Measurements from ENCODE around the gene F13A1. TPM values are rescaled to one million over a fixed set of nuclear protein-coding genes. Genes with fewer than 3 reads are reported as not detected.

F13A1 gene
- total RNA-seq, 4 donors from 2014 or later: 9.7 to 32.7 (median 17.2) TPM

DNA sequence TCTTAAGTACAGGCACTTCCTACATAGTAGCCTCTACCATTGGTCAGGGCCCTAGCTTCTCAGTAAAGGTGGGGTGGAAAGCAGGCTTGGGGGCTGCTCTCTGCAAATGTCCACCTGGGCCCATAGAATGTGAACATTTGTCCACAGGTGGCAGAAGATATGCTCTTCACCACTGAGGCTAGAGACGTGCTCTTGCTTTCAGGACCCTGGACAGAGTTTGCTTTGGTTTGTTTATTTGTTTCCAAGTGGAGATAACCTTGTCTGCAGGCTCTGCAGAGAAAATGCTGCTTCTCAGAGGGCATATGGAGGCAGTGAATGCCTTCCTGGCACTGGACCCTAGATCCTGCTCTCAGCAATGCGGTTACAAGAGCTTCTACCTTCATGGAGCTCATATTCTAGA, 129.0 kb downstream of the F13A1 start:
- H3K27me3 ChIP-seq: peaks cover 3% of the 10 kb centered on the region
- no peaks in the 10 kb centered on the region for H3K9me3 ChIP-seq
- no peaks in the 10 kb centered on the region for H3K4me1 ChIP-seq
- H3K27ac ChIP-seq: no peak overlapping the region
- DNase-seq (ENCODE audit: low spot score in 2 of 2): no peak
- no peak overlapping the region for H3K4me3 ChIP-seq
- no peaks in the 10 kb centered on the region for H3K36me3 ChIP-seq
- TF ChIP-seq POLR2A (IDR thresholded peaks at IDR 0.05): no peak
- TF ChIP-seq EP300 (IDR thresholded peaks at IDR 0.05): no peak
- TF ChIP-seq POLR2AphosphoS5 (IDR thresholded peaks at IDR 0.05): no peak
- no peak for TF ChIP-seq CTCF (IDR thresholded peaks at IDR 0.05)
- 42% methylated on average over 2 of the region's 2 CpGs for WGBS

GRCh38 chr6:6180684-6181083, 139.8 kb downstream of the F13A1 start:
- no peak overlapping the region for H3K4me3 ChIP-seq
- no peaks in the 10 kb centered on the region for H3K27me3 ChIP-seq
- no peaks in the 10 kb centered on the region for H3K36me3 ChIP-seq
- no peaks in the 10 kb centered on the region for H3K9me3 ChIP-seq
- H3K27ac ChIP-seq: no peak overlapping the region
- no peaks in the 10 kb centered on the region for H3K4me1 ChIP-seq
- no peak for DNase-seq (ENCODE audit: low spot score in 2 of 2)
- TF ChIP-seq CTCF (IDR thresholded peaks at IDR 0.05) (no peak), EP300 (IDR thresholded peaks at IDR 0.05) (no peak), POLR2AphosphoS5 (IDR thresholded peaks at IDR 0.05) (no peak), POLR2A (IDR thresholded peaks at IDR 0.05) (no peak)
- WGBS: 55% methylated on average over 2 of the region's 2 CpGs

GRCh38 chr6:6179858-6180623, 140.4 kb downstream of the F13A1 start:
- H3K27ac ChIP-seq: no peak overlapping the region
- no peak for DNase-seq (ENCODE audit: low spot score in 2 of 2)
- no peaks in the 10 kb centered on the region for H3K36me3 ChIP-seq
- H3K9me3 ChIP-seq: no peaks in the 10 kb centered on the region
- no peaks in the 10 kb centered on the region for H3K27me3 ChIP-seq
- WGBS: 89% methylated on average over 11 of the region's 11 CpGs
- TF ChIP-seq POLR2AphosphoS5 (IDR thresholded peaks at IDR 0.05): no peak
- TF ChIP-seq CTCF (IDR thresholded peaks at IDR 0.05): no peak
- no peak for TF ChIP-seq EP300 (IDR thresholded peaks at IDR 0.05)
- TF ChIP-seq POLR2A (IDR thresholded peaks at IDR 0.05): no peak
- no peaks in the 10 kb centered on the region for H3K4me1 ChIP-seq
- no peak overlapping the region for H3K4me3 ChIP-seq

GRCh38 chr6:6178795-6179194, 141.7 kb downstream of the F13A1 start:
- Histone ChIP-seq H3K9me3 (no peaks in the 10 kb centered on the region), H3K27ac (no peak overlapping the region), H3K36me3 (no peaks in the 10 kb centered on the region), H3K4me1 (no peaks in the 10 kb centered on the region), H3K4me3 (no peak overlapping the region), H3K27me3 (no peaks in the 10 kb centered on the region)
- WGBS: 49% methylated on average over 6 of the region's 6 CpGs
- DNase-seq (ENCODE audit: low spot score in 2 of 2): no peak
- TF ChIP-seq POLR2A (IDR thresholded peaks at IDR 0.05) (no peak), CTCF (IDR thresholded peaks at IDR 0.05) (no peak), EP300 (IDR thresholded peaks at IDR 0.05) (no peak), POLR2AphosphoS5 (IDR thresholded peaks at IDR 0.05) (no peak)

DNA sequence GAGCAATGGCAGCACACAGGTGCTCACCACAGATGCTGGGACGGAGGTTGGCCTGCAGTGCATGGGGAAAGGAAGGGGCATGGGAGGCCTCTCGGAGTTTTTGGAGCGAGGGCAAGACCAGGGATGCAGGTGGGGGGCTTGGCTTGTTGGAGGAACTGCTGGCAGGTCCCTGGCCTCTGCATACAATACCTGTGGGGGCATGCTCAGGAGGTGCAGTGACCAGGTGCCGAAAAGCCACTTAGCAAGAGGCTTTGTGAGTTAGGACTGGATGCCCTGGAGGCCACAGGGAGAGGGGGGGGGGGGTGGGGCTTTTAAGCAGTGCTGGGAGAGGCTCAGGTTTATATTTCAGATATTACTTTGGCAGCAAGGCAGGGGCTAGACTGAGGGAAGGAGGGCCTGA, 142.7 kb downstream of the F13A1 start:
- H3K27me3 ChIP-seq: no peaks in the 10 kb centered on the region

More for the DNA sequence above, 142.7 kb downstream of the F13A1 start:
- Histone ChIP-seq H3K27ac (no peak overlapping the region), H3K9me3 (no peaks in the 10 kb centered on the region), H3K4me1 (no peaks in the 10 kb centered on the region), H3K36me3 (no peaks in the 10 kb centered on the region), H3K4me3 (no peak overlapping the region)
- WGBS: 91% methylated on average over 4 of the region's 4 CpGs
- DNase-seq (ENCODE audit: low spot score in 2 of 2): no peak
- TF ChIP-seq EP300 (IDR thresholded peaks at IDR 0.05) (no peak), POLR2AphosphoS5 (IDR thresholded peaks at IDR 0.05) (no peak), CTCF (IDR thresholded peaks at IDR 0.05) (no peak), POLR2A (IDR thresholded peaks at IDR 0.05) (no peak)

Measured in suprapubic skin (tissue), 4 donors.